ENCODE data around the gene HES1. TPM values are rescaled to one million over a fixed set of nuclear protein-coding genes. Genes with fewer than 3 reads are reported as not detected.
A peak's percentile ranks its signal among the peaks of the same experiment; 100 is the strongest.

The HES1 gene
- total and polyA plus RNA-seq, 10 of the 15 experiments (the other 5 are each of a cell fraction or from before 2014, with no cell fraction given): 0.46 to 5.3 (median 2.3) TPM

GRCh38 chr3:194137506-194138474, 1.8 kb downstream of the HES1 start (continued):
- TF ChIP-seq CREB1 (IDR thresholded peaks at IDR 0.05; ENCODE audit: low read depth) (no peak), SIN3A (IDR thresholded peaks at IDR 0.05; ENCODE audit: low read depth, low read length) (no peak), ZBTB4 (CRISPR knock-in tag; IDR thresholded peaks at IDR 0.05) (no peak), POU2F2 (IDR thresholded peaks at IDR 0.05; ENCODE audit: borderline replicate concordance, low read depth, low read length) (0 out of 3 replicates have a peak, but pooled peaks have one; percentile 26), GABPA (IDR thresholded peaks at IDR 0.05; ENCODE audit: low read depth) (no peak), FOS (IDR thresholded peaks at IDR 0.05; ENCODE audit: borderline replicate concordance, extremely low read depth, insufficient read length) (no peak), FOXM1 (IDR thresholded peaks at IDR 0.05; ENCODE audit: low read depth, low read length) (no peak), BHLHE40 (IDR thresholded peaks at IDR 0.05; ENCODE audit: borderline replicate concordance in 1 of 2, low read depth in 2 of 2, low read length in 1 of 2) (peak; percentile 96 to 97), TCF12 (IDR thresholded peaks at IDR 0.05; ENCODE audit: low read depth, low read length) (peak; percentile 59; the same call in 1 of the 2 replicates), E2F4 (IDR thresholded peaks at IDR 0.05; ENCODE audit: low read depth, low read length) (no peak), MYB (IDR thresholded peaks at IDR 0.05; ENCODE audit: borderline replicate concordance, low read depth, low read length) (no peak), YBX1 (IDR thresholded peaks at IDR 0.05) (no peak), ZSCAN29 (IDR thresholded peaks at IDR 0.05) (0 out of 2 replicates have a peak, but pooled peaks have one; percentile 12), NBN (IDR thresholded peaks at IDR 0.05) (no peak), ZNF687 (IDR thresholded peaks at IDR 0.05) (peak; percentile 85; the same call in 1 of the 2 replicates), SKIL (IDR thresholded peaks at IDR 0.05; ENCODE audit: low read depth, poor library complexity, severe bottlenecking) (no peak), MAX (IDR thresholded peaks at IDR 0.05; ENCODE audit: low read depth, low read length) (peak; percentile 90)

Measured in GM12878 (cell line).